ENCODE measurements around the gene GAL3ST2.

DNA sequence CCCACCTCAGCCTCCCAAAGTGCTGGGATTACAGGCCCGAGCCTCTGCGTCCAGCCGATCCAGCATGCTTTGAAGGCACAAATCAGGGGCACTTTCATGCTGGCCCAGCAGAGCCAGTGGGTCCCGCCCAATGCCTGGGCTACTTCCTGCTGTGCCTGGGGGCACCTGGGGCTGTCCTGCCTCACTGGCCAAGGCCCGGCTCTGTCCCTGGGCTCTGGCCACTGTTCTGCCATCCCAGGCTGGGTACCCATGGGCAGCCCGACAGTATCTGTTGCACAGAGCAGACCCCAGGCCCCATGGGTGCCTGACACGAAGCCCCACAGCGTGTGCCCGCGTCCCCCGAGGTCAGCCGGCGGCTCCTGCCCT is 6.8 kb upstream of the GAL3ST2 start:
- no peak for TF ChIP-seq POLR2AphosphoS5 (IDR thresholded peaks at IDR 0.05; ENCODE audit: low read depth, low read length)
- TF ChIP-seq, protein P1, sequence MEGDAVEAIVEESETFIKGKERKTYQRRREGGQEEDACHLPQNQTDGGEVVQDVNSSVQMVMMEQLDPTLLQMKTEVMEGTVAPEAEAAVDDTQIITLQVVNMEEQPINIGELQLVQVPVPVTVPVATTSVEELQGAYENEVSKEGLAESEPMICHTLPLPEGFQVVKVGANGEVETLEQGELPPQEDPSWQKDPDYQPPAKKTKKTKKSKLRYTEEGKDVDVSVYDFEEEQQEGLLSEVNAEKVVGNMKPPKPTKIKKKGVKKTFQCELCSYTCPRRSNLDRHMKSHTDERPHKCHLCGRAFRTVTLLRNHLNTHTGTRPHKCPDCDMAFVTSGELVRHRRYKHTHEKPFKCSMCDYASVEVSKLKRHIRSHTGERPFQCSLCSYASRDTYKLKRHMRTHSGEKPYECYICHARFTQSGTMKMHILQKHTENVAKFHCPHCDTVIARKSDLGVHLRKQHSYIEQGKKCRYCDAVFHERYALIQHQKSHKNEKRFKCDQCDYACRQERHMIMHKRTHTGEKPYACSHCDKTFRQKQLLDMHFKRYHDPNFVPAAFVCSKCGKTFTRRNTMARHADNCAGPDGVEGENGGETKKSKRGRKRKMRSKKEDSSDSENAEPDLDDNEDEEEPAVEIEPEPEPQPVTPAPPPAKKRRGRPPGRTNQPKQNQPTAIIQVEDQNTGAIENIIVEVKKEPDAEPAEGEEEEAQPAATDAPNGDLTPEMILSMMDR (IDR thresholded peaks at IDR 0.05), result no peak
- no peak for TF ChIP-seq SIN3A (IDR thresholded peaks at IDR 0.05; ENCODE audit: borderline replicate concordance, low read depth, low read length)
